ACC112 (cell line): Measurements from ENCODE around the gene ITPKB.

Source experiments
- H2AFZ ChIP-seq: fragments of 200-600 bp; sonication (generic); one replicate; pipeline ENCODE4 v1.6.0; 2017; ENCODE audit warnings: antibody characterized with exemption, low read length; ENCODE audit not compliant: unreplicated experiment
- H3K27ac ChIP-seq: fragments of 200-600 bp; sonication (generic); 2 replicates; pipeline ENCODE4 v1.5.1; 2014; ENCODE audit warnings: low read depth, mild to moderate bottlenecking, antibody characterized with exemption, low read length, moderate library complexity
- H3K27me3 ChIP-seq: fragments of 200-600 bp; sonication (generic); 2 replicates; pipeline ENCODE4 v1.6.1; 2014; ENCODE audit warnings: mild to moderate bottlenecking, antibody characterized with exemption, low read length, moderate library complexity, mixed read lengths; ENCODE audit not compliant: insufficient read depth
- H3K36me3 ChIP-seq: fragments of 200-600 bp; sonication (generic); 2 replicates; pipeline ENCODE4 v1.6.1; 2016; ENCODE audit warnings: mild to moderate bottlenecking, antibody characterized with exemption, low read length, moderate library complexity, mixed read lengths; ENCODE audit not compliant: insufficient read depth
- H3K4me1 ChIP-seq: fragments of 200-600 bp; sonication (generic); one replicate; pipeline ENCODE4 v1.6.1; 2016; ENCODE audit warnings: low read length, mixed read lengths; ENCODE audit not compliant: insufficient read depth, unreplicated experiment, control insufficient read depth
- H3K4me3 ChIP-seq: fragments of 200-600 bp; sonication (generic); 2 replicates; pipeline ENCODE4 v1.5.1; 2014; ENCODE audit warnings: mild to moderate bottlenecking, low read depth, low read length
- H3K79me2 ChIP-seq: fragments of 200-600 bp; sonication (generic); one replicate; pipeline ENCODE4 v1.6.0; 2016; ENCODE audit warnings: low read length; ENCODE audit not compliant: control insufficient read depth, unreplicated experiment, insufficient read depth

Gene ITPKB

GRCh38 chr1:226655251-226656163 is 83.6 kb downstream of the ITPKB start:
- H3K4me1 ChIP-seq = peaks cover 26% of the 10 kb centered on the region
- H2AFZ ChIP-seq = no peak overlapping the region
- no peaks in the 10 kb centered on the region for H3K79me2 ChIP-seq
- H3K27ac ChIP-seq = no peak overlapping the region; the same call in 1 of the 2 replicates
- H3K27me3 ChIP-seq = no peaks in the 10 kb centered on the region
- H3K4me3 ChIP-seq = no peak overlapping the region
- no peaks in the 10 kb centered on the region for H3K36me3 ChIP-seq

GRCh38 chr1:226654668-226655055 is 84.4 kb downstream of the ITPKB start:
- no peak overlapping the region for H3K27ac ChIP-seq
- H3K4me3 ChIP-seq = no peak overlapping the region
- no peak overlapping the region for H2AFZ ChIP-seq
- peaks cover 26% of the 10 kb centered on the region for H3K4me1 ChIP-seq
- H3K36me3 ChIP-seq = no peaks in the 10 kb centered on the region
- H3K27me3 ChIP-seq = no peaks in the 10 kb centered on the region
- H3K79me2 ChIP-seq = no peaks in the 10 kb centered on the region

GRCh38 chr1:226654046-226654667 is 84.9 kb downstream of the ITPKB start:
- H3K27ac ChIP-seq = no peak overlapping the region
- no peak overlapping the region for H2AFZ ChIP-seq

GRCh38 chr1:226653311-226653921 is 85.7 kb downstream of the ITPKB start:
- Histone ChIP-seq H3K27me3 (no peaks in the 10 kb centered on the region), H2AFZ (no peak overlapping the region), H3K4me3 (no peak overlapping the region), H3K27ac (no peak overlapping the region), H3K79me2 (no peaks in the 10 kb centered on the region), H3K4me1 (peaks cover 26% of the 10 kb centered on the region), H3K36me3 (no peaks in the 10 kb centered on the region)

More at GRCh38 chr1:226654046-226654667, 84.9 kb downstream of the ITPKB start:
- Histone ChIP-seq H3K79me2 (no peaks in the 10 kb centered on the region), H3K4me1 (peaks cover 26% of the 10 kb centered on the region), H3K27me3 (no peaks in the 10 kb centered on the region), H3K4me3 (no peak overlapping the region), H3K36me3 (no peaks in the 10 kb centered on the region)

- Histone ChIP-seq H3K36me3 (no peaks in the 10 kb centered on the region), H3K4me1 (peaks cover 26% of the 10 kb centered on the region), H3K27ac (no peak overlapping the region)
These were observed 86.5 kb downstream of the ITPKB start for GRCh38 chr1:226652613-226653012.

GRCh38 chr1:226651732-226652105 is 87.4 kb downstream of the ITPKB start:
- Histone ChIP-seq H3K4me1 (peaks cover 18% of the 10 kb centered on the region), H3K4me3 (no peak overlapping the region), H3K79me2 (no peaks in the 10 kb centered on the region), H3K27me3 (no peaks in the 10 kb centered on the region), H2AFZ (no peak overlapping the region), H3K27ac (no peak overlapping the region), H3K36me3 (no peaks in the 10 kb centered on the region)

More at GRCh38 chr1:226652613-226653012, 86.5 kb downstream of the ITPKB start:
- no peak overlapping the region for H2AFZ ChIP-seq
- H3K4me3 ChIP-seq = no peak overlapping the region
- H3K27me3 ChIP-seq = no peaks in the 10 kb centered on the region
- no peaks in the 10 kb centered on the region for H3K79me2 ChIP-seq

GRCh38 chr1:226651041-226651731 is 87.9 kb downstream of the ITPKB start:
- no peaks in the 10 kb centered on the region for H3K27me3 ChIP-seq
- no peak overlapping the region for H2AFZ ChIP-seq
- no peaks in the 10 kb centered on the region for H3K79me2 ChIP-seq
- peaks cover 12% of the 10 kb centered on the region for H3K4me1 ChIP-seq
- no peak overlapping the region for H3K27ac ChIP-seq
- H3K4me3 ChIP-seq = no peak overlapping the region
- H3K36me3 ChIP-seq = no peaks in the 10 kb centered on the region

GRCh38 chr1:226650236-226650841 is 88.7 kb downstream of the ITPKB start:
- no peak overlapping the region for H3K27ac ChIP-seq
- no peak overlapping the region for H3K4me3 ChIP-seq
- no peaks in the 10 kb centered on the region for H3K79me2 ChIP-seq
- no peak overlapping the region for H2AFZ ChIP-seq
- H3K27me3 ChIP-seq = no peaks in the 10 kb centered on the region
- H3K36me3 ChIP-seq = no peaks in the 10 kb centered on the region
- peaks cover 6% of the 10 kb centered on the region for H3K4me1 ChIP-seq

GRCh38 chr1:226649780-226650179 is 89.3 kb downstream of the ITPKB start:
- no peak overlapping the region for H2AFZ ChIP-seq
- no peak overlapping the region for H3K27ac ChIP-seq
- no peaks in the 10 kb centered on the region for H3K79me2 ChIP-seq
- no peaks in the 10 kb centered on the region for H3K27me3 ChIP-seq
- H3K36me3 ChIP-seq = no peaks in the 10 kb centered on the region
- H3K4me3 ChIP-seq = no peak overlapping the region
- peaks cover 5% of the 10 kb centered on the region for H3K4me1 ChIP-seq

GRCh38 chr1:226649244-226649643 is 89.8 kb downstream of the ITPKB start:
- Histone ChIP-seq H3K27me3 (no peaks in the 10 kb centered on the region), H3K79me2 (no peaks in the 10 kb centered on the region), H3K4me1 (peaks cover 4% of the 10 kb centered on the region), H2AFZ (no peak overlapping the region), H3K27ac (no peak overlapping the region), H3K36me3 (no peaks in the 10 kb centered on the region), H3K4me3 (no peak overlapping the region)
